Tibial nerve (tissue), 4 donors: ENCODE data around the gene CAPN8. TPM values are rescaled to one million over a fixed set of nuclear protein-coding genes. Genes with fewer than 3 reads are reported as not detected.

Experiments used
- DNase-seq, 2 donors: peaks; one replicate each; pipeline ENCODE4 v3.0.0-alpha.2; 2019; ENCODE audit warnings: low spot score in 2 of 2
- H3K27ac ChIP-seq, 4 donors: fragments of 200-600 bp; sonication (generic) in 3 of 4; one replicate each; pipeline ENCODE4 v1.5.1; 2017 to 2019; ENCODE audit warnings: mild to moderate bottlenecking in 1 of 4
- H3K27me3 ChIP-seq, 2 donors: fragments of 200-600 bp; sonication (generic) in 1 of 2; one replicate each; pipeline versions ENCODE4 v1.5.1 to v1.6.0; 2017 to 2019
- H3K36me3 ChIP-seq, 3 donors: fragments of 200-600 bp; sonication (generic); one replicate each; pipeline ENCODE4 v1.5.1; 2018 to 2019
- H3K4me1 ChIP-seq, 4 donors: fragments of 200-600 bp; sonication (generic) in 3 of 4; one replicate each; pipeline ENCODE4 v1.5.1; 2017 to 2019
- H3K4me3 ChIP-seq, 4 donors: fragments of 200-600 bp; sonication (generic) in 3 of 4; one replicate each; pipeline ENCODE4 v1.5.1; 2017 to 2019; ENCODE audit warnings: mild to moderate bottlenecking in 1 of 4, moderate library complexity in 1 of 4
- H3K9me3 ChIP-seq, 4 donors: fragments of 200-600 bp; sonication (generic) in 3 of 4; one replicate each; pipeline ENCODE4 v1.5.1; 2017 to 2019
- EP300 ChIP-seq, 2 donors: sonication (generic); formaldehyde crosslinking; IDR thresholded peaks; one replicate each; pipeline ENCODE4 v1.6.1; 2017; ENCODE audit warnings: antibody characterized with exemption in 2 of 2, mild to moderate bottlenecking in 1 of 2
- POLR2A ChIP-seq, 2 donors: fragments of 450-650 bp; IDR thresholded peaks; one replicate each; pipeline ENCODE4 v1.6.1; 2017; ENCODE audit warnings: antibody characterized with exemption in 2 of 2, mild to moderate bottlenecking in 2 of 2, moderate library complexity in 2 of 2
- WGBS, 2 donors: methylation state at CpG; one replicate each; pipeline ENCODE4 v1.1.5; 2018; 5-methylcytosine and 5-hydroxymethylcytosine counted together
- total RNA-seq, 4 donors: library from RNA; depleted of rRNA; stranded (reverse); fragments of >200 nt; gene quantifications; one replicate each; pipeline ENCODE4 v1.1.0, GENCODE V29; 2016
- TF ChIP-seq, protein P1 (sequence below), 5 experiments: fragments of 200-600 bp in 3 of 5; fragments of 450-650 bp in 2 of 5; sonication (generic) in 3 of 5; IDR thresholded peaks; one replicate each; pipeline ENCODE4 v1.5.1; 2016 to 2019; ENCODE audit warnings: antibody characterized with exemption in 5 of 5, mild to moderate bottlenecking in 3 of 5, moderate library complexity in 2 of 5

Gene CAPN8
- total RNA-seq, 4 donors from 2014 or later = not detected

DNA sequence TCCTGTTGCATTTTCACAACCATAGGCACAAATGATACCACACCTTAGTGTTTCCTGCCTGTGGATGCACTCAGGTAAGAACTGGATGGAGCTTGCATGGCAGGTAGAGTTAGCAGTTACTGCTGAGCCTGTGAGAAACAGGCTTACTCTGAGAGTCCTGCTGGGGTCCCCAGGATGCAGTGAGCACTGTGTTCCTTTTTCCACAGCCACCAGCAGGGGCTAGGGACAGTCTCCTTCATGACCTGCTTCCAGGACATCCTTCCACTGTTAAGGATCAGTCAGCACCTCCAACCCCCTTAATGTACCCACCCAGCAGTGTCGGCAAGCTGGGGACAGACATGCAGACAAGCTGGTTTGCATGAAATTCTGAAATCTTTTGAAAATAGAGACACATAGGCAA, 16.3 kb downstream of the CAPN8 start:
- H3K4me3 ChIP-seq = no peak overlapping the region
- TF ChIP-seq POLR2A (IDR thresholded peaks at IDR 0.05) (no peak), EP300 (IDR thresholded peaks at IDR 0.05) (no peak)
- TF ChIP-seq, protein P1, sequence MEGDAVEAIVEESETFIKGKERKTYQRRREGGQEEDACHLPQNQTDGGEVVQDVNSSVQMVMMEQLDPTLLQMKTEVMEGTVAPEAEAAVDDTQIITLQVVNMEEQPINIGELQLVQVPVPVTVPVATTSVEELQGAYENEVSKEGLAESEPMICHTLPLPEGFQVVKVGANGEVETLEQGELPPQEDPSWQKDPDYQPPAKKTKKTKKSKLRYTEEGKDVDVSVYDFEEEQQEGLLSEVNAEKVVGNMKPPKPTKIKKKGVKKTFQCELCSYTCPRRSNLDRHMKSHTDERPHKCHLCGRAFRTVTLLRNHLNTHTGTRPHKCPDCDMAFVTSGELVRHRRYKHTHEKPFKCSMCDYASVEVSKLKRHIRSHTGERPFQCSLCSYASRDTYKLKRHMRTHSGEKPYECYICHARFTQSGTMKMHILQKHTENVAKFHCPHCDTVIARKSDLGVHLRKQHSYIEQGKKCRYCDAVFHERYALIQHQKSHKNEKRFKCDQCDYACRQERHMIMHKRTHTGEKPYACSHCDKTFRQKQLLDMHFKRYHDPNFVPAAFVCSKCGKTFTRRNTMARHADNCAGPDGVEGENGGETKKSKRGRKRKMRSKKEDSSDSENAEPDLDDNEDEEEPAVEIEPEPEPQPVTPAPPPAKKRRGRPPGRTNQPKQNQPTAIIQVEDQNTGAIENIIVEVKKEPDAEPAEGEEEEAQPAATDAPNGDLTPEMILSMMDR (IDR thresholded peaks at IDR 0.05) = no peak
- no peaks in the 10 kb centered on the region for H3K27me3 ChIP-seq
- no peak for DNase-seq
- no peaks in the 10 kb centered on the region for H3K4me1 ChIP-seq
- H3K27ac ChIP-seq = no peak overlapping the region
- WGBS, 2 donors = 0% methylated on average over 1 of the region's 1 CpG
- H3K9me3 ChIP-seq = no peaks in the 10 kb centered on the region
- no peaks in the 10 kb centered on the region for H3K36me3 ChIP-seq

DNA sequence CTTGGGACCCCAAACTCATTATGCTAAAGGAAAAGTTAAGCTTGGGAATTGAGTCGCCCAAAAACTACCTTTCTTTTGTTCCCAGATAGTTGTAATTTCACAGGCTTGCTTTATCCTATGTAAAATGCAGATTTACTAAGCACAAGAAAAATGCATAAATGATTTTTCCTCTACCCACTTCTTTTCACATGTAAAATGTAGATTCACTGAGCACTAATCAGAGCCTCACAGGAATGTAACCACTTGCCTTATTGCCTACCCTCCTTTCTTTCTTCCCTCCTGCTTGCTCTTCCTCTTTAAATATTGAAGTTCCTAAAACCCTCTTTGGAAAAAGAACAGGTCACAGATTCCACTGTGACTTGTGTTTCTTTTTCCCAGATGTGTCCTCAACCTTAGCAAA, 18.3 kb downstream of the CAPN8 start:
- no peak overlapping the region for H3K27ac ChIP-seq
- H3K9me3 ChIP-seq = no peaks in the 10 kb centered on the region
- TF ChIP-seq EP300 (IDR thresholded peaks at IDR 0.05) = no peak
- TF ChIP-seq, protein P1 (IDR thresholded peaks at IDR 0.05) = no peak
- TF ChIP-seq POLR2A (IDR thresholded peaks at IDR 0.05) = no peak
- DNase-seq = no peak
- H3K4me1 ChIP-seq = no peaks in the 10 kb centered on the region
- H3K4me3 ChIP-seq = no peak overlapping the region
- no peaks in the 10 kb centered on the region for H3K36me3 ChIP-seq
- WGBS, 2 donors = 62 to 73% methylated on average over 1 of the region's 1 CpG
- no peaks in the 10 kb centered on the region for H3K27me3 ChIP-seq

DNA sequence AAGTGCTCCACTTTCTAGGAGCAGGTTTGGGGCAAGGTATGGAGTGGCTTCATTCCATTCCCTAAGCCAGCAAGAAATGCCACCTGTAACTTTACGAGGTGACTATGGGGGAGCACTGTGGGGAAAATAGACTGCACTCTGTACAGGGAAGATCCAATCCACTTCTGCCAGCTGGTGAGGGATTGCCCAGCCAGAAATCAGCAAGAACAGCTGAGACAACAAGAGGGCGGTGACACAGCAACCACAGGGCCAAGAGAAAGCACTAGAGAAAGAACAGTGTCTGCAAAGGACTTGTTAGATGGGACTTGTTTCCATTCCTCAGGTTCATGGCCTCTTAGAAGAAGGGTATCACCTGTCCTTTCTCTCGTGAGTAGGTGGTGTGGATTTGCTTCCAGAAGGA, 19.6 kb downstream of the CAPN8 start:
- H3K4me3 ChIP-seq = no peak overlapping the region
- H3K27ac ChIP-seq = no peak overlapping the region
- no peaks in the 10 kb centered on the region for H3K36me3 ChIP-seq
- no peak for DNase-seq
- H3K9me3 ChIP-seq = no peaks in the 10 kb centered on the region
- no peaks in the 10 kb centered on the region for H3K27me3 ChIP-seq
- 66 to 68% methylated on average over 3 of the region's 3 CpGs for WGBS, 2 donors
- H3K4me1 ChIP-seq = no peaks in the 10 kb centered on the region
- no peak for TF ChIP-seq POLR2A (IDR thresholded peaks at IDR 0.05)
- TF ChIP-seq EP300 (IDR thresholded peaks at IDR 0.05) = no peak
- TF ChIP-seq, protein P1 (IDR thresholded peaks at IDR 0.05) = no peak

DNA sequence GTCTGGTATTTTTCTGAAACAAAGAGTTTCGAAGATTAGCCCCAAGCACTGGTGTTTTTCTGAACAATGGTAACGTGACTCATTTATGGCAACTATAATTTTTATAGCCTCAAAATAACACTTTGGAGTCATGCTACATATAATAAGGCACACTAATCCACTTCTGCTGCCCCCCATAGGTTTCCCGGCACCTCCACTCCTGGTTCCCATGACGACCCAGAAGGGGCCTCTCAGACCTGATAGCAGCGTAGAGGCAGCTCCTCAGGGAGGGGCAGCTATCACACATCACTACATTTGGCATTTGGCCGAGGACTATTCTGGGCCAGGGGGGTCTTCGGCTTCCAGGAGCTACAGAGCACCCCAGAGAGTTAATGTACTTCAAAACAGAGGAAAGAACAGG, 23.3 kb downstream of the CAPN8 start:
- Histone ChIP-seq H3K4me3 (no peak overlapping the region), H3K36me3 (no peaks in the 10 kb centered on the region), H3K4me1 (no peaks in the 10 kb centered on the region), H3K27me3 (no peaks in the 10 kb centered on the region), H3K27ac (no peak overlapping the region), H3K9me3 (no peaks in the 10 kb centered on the region)
- no peak for DNase-seq
- WGBS, 2 donors = 43% methylated on average over 7 of the region's 7 CpGs
- no peak for TF ChIP-seq POLR2A (IDR thresholded peaks at IDR 0.05)
- TF ChIP-seq EP300 (IDR thresholded peaks at IDR 0.05) = no peak
- TF ChIP-seq, protein P1 (IDR thresholded peaks at IDR 0.05) = no peak

DNA sequence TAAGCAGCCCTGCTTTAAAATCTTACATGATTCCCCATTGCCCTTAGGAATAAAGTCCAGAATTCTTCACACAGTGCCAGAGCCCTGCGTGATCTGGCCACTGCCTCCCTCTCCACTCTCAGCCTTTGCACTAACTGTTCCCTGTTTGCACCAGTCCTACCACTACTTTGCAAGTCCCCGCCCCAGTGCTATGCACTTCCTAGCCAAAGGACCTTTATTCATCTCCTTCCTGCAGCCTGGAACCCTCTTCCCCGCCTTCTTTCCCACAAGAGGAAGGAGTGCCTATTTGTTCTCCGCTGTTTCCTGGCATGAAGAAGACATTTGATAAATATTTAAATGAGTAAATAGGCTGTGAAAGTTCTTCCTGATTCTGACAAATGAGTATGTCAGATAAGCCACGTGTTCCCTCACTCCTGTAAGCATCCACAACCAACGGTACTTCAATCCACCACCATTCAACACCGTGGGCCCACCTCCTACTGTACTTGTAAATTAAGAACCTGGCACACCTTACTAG, 23.9 kb downstream of the CAPN8 start:
- TF ChIP-seq POLR2A (IDR thresholded peaks at IDR 0.05) = no peak
- TF ChIP-seq EP300 (IDR thresholded peaks at IDR 0.05) = no peak
- no peak for DNase-seq
- Histone ChIP-seq H3K4me3 (no peak overlapping the region), H3K27me3 (no peaks in the 10 kb centered on the region), H3K27ac (no peak overlapping the region), H3K9me3 (no peaks in the 10 kb centered on the region), H3K4me1 (no peaks in the 10 kb centered on the region), H3K36me3 (no peaks in the 10 kb centered on the region)
- 85% methylated on average over 7 of the region's 7 CpGs for WGBS, 2 donors

DNA sequence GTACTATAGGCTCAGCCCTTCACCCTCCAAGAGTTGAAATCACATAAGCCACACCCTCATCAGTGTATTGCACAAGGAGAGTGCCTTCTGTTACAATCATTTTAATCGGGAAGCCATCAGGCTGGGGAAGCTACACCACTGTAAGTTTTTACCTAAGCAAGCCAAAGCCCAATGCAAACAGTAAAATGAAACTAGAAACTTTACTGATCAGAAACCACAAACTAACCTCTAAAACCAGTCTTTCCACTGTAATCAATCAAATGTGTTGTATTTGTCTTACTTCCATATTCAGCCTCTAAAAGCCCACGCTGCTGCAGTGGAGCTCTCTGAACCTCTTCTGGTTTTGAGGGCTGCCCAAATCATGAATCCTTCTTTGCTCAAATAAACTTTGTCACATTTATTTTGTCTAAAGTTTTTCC, 26.2 kb downstream of the CAPN8 start:
- Histone ChIP-seq H3K4me3 (no peak overlapping the region), H3K4me1 (no peaks in the 10 kb centered on the region), H3K36me3 (no peaks in the 10 kb centered on the region), H3K9me3 (peaks cover 0 to 9% (median 0%) of the 10 kb centered on the region in 4 donors), H3K27me3 (no peaks in the 10 kb centered on the region), H3K27ac (no peak overlapping the region)
- no peak for TF ChIP-seq POLR2A (IDR thresholded peaks at IDR 0.05)
- TF ChIP-seq, protein P1 (IDR thresholded peaks at IDR 0.05) = no peak
- no peak for TF ChIP-seq EP300 (IDR thresholded peaks at IDR 0.05)
- 75 to 82% methylated on average over 2 of the region's 2 CpGs for WGBS, 2 donors
- DNase-seq = no peak
